AG04450 (cell line): ENCODE data around the gene ZSCAN26. TPM values are rescaled to one million over a fixed set of nuclear protein-coding genes. Genes with fewer than 3 reads are reported as not detected.
"Not testable (repeated sequence)": the region's sequence is repeated elsewhere in the genome, so short reads cannot be mapped to it uniquely, and the experiment has no call there.

Experiments
- CTCF ChIA-PET: fragments of 300-600, 350-600 bp; formaldehyde crosslinking; extraction: SDS; loops from one replicate; lab custom pipeline; 2022; ENCODE audit warnings: antibody characterized with exemption, inconsistent platforms; lab: Charles Lee
- POLR2A ChIA-PET: fragments of 350-600 bp; formaldehyde crosslinking; extraction: SDS; loops from one replicate; lab custom pipeline; 2021; ENCODE audit warnings: antibody characterized with exemption, inconsistent platforms; lab: Yijun Ruan, JAX
- DNase-seq: peaks from one replicate; pipeline ENCODE4 v3.0.0-alpha.2; 2011; ENCODE audit warnings: low read depth, low spot score
- H3K27ac ChIP-seq: one replicate; pipeline ENCODE4 v1.5.1; 2012; ENCODE audit warnings: low read depth, low read length, control low read depth
- H3K27me3 ChIP-seq: one replicate; pipeline ENCODE4 v1.6.0; 2012; ENCODE audit warnings: low read length; ENCODE audit not compliant: control insufficient read depth, insufficient read depth
- H3K4me3 ChIP-seq: 2 replicates; pipeline ENCODE4 v1.5.1; 2011; ENCODE audit warnings: mild to moderate bottlenecking, low read depth, low read length, control low read depth
- H3K9me3 ChIP-seq: 2 replicates; pipeline ENCODE4 v1.5.1; 2012; ENCODE audit warnings: low read length; ENCODE audit not compliant: control insufficient read depth, insufficient read depth
- CTCF ChIP-seq: IDR thresholded peaks from 2 replicates; pipeline ENCODE4 v1.5.1; 2011; ENCODE audit warnings: low read depth, low read length, control low read depth, inconsistent platforms
- polyA plus RNA-seq: library from polyadenylated mRNA; depleted of rRNA; stranded (reverse); fragments of >200 nt; gene quantifications from 2 replicates; pipeline ENCODE4 v1.2.3, GENCODE V29; 2011

The ZSCAN26 gene
- polyA plus RNA-seq, 1 experiment = 24.0 TPM

GRCh38 chr6:28291573-28291972, 24.6 kb downstream of the ZSCAN26 start:
- TF ChIP-seq CTCF = no peak
- CTCF ChIA-PET = interaction anchor here (0.6 kb wide), 1 partner anchor 401 kb away, joined by 3 read pairs; a partner anchor contains a TSS
- POLR2A ChIA-PET = interaction anchor here (0.7 kb wide), 1 partner anchor 167 kb away, joined by 7 read pairs; the partner anchor contains the start of gene ZSCAN16
- Histone ChIP-seq H3K9me3 (no peaks in the 10 kb centered on the region), H3K27me3 (no peaks in the 10 kb centered on the region), H3K4me3 (no peak overlapping the region), H3K27ac (no peak overlapping the region)
- no peak for DNase-seq

- no peak overlapping the region for H3K27ac ChIP-seq
- ChIA-PET CTCF (no interaction called here), POLR2A (no interaction called here)
These were observed 28.4 kb downstream of the ZSCAN26 start for GRCh38 chr6:28295326-28295725.

DNA sequence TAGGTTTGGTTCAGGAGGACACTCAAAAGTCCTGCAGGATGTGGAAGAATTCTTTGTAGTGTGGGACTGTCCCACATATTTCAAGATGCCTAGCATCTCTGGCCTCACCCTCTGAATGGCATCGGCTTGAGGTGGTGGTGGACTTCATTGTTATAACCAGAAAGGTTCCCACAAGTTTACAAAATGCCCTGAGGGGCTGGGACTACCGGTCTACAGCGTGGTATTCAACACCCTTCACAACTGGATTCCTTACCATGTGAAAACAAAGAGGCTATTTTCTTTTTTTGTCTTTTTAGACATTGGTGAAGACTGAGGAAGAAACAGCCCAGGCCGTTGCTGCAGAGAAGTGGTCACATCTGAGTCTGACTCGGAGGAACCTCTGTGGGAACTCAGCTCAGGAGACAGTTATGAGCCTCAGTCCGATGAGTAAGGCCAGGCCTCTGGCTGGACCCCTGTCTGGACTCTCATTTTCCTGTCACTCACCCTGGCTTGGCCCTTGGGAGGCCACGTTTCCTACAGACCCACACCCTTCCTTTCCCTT, 29.6 kb downstream of the ZSCAN26 start:
- Histone ChIP-seq H3K4me3 (no peak overlapping the region), H3K27me3 (no peaks in the 10 kb centered on the region), H3K27ac (no peak overlapping the region), H3K9me3 (no peaks in the 10 kb centered on the region)
- no peak for DNase-seq
- ChIA-PET CTCF (no interaction called here), POLR2A (no interaction called here)
- TF ChIP-seq CTCF = no peak

More at GRCh38 chr6:28295326-28295725, 28.4 kb downstream of the ZSCAN26 start:
- no peak for TF ChIP-seq CTCF
- Histone ChIP-seq H3K9me3 (no peaks in the 10 kb centered on the region), H3K4me3 (no peak overlapping the region), H3K27me3 (no peaks in the 10 kb centered on the region)
- DNase-seq = no peak

GRCh38 chr6:28303570-28303969, 36.6 kb downstream of the ZSCAN26 start:
- no peak for TF ChIP-seq CTCF
- H3K27me3 ChIP-seq = no peaks in the 10 kb centered on the region
- no peaks in the 10 kb centered on the region for H3K9me3 ChIP-seq
- H3K27ac ChIP-seq = no peak overlapping the region
- POLR2A ChIA-PET = no interaction called here
- CTCF ChIA-PET = no interaction called here
- no peak overlapping the region for H3K4me3 ChIP-seq
- no peak for DNase-seq

GRCh38 chr6:28306363-28306762, 39.4 kb downstream of the ZSCAN26 start:
- H3K4me3 ChIP-seq, H3K27me3 ChIP-seq, CTCF ChIA-PET, DNase-seq, H3K9me3 ChIP-seq, POLR2A ChIA-PET, H3K27ac ChIP-seq: not testable (repeated sequence)
